GM21515 (cell line): Measurements from ENCODE around the gene WSB1.
"Not testable (repeated sequence)": the region's sequence is repeated elsewhere in the genome, so short reads cannot be mapped to it uniquely, and the experiment has no call there.

Source experiments
- ATAC-seq: cut with Tn5 transposase; IDR thresholded peaks from one replicate; pipeline ENCODE4 v1.9.1; 2021; ENCODE audit not compliant: unreplicated experiment

The WSB1 gene, protein sequence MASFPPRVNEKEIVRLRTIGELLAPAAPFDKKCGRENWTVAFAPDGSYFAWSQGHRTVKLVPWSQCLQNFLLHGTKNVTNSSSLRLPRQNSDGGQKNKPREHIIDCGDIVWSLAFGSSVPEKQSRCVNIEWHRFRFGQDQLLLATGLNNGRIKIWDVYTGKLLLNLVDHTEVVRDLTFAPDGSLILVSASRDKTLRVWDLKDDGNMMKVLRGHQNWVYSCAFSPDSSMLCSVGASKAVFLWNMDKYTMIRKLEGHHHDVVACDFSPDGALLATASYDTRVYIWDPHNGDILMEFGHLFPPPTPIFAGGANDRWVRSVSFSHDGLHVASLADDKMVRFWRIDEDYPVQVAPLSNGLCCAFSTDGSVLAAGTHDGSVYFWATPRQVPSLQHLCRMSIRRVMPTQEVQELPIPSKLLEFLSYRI

DNA sequence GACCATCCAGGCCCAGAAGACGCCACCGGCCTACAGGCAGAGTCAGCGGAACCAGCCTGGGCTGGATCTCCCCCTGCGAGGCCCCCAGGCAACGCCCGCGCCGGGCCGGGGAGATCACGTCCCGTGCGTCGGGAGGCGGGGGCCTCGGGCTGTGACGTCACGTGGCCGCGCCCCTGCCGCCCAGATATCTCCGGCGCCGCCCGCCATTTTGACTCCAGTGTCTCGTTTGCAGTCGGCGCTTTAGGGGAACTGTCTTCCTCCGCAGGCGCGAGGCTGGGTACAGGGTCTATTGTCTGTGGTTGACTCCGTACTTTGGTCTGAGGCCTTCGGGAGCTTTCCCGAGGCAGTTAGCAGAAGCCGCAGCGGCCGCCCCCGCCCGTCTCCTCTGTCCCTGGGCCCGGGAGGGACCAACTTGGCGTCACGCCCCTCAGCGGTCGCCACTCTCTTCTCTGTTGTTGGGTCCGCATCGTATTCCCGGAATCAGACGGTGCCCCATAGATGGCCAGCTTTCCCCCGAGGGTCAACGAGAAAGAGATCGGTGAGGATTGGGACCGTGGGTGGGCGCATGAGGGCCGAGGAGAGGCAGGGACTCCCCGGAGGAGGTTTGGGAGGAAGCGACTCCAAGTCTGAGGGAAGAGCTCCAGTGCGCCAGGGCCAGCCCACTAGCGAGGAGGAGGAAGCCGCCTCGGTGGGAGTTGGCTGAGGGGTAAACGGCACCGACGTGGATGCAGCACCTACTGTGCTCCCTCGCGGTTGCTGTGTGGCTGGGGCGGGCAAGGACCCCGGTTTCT lies at the start of gene WSB1:
WSB1 (plus strand) TSS at position 217 of the 791 bp plus-strand sequence; CDS start at position 499, 282 bp downstream.
- ATAC-seq, result peak; percentile 79

DNA sequence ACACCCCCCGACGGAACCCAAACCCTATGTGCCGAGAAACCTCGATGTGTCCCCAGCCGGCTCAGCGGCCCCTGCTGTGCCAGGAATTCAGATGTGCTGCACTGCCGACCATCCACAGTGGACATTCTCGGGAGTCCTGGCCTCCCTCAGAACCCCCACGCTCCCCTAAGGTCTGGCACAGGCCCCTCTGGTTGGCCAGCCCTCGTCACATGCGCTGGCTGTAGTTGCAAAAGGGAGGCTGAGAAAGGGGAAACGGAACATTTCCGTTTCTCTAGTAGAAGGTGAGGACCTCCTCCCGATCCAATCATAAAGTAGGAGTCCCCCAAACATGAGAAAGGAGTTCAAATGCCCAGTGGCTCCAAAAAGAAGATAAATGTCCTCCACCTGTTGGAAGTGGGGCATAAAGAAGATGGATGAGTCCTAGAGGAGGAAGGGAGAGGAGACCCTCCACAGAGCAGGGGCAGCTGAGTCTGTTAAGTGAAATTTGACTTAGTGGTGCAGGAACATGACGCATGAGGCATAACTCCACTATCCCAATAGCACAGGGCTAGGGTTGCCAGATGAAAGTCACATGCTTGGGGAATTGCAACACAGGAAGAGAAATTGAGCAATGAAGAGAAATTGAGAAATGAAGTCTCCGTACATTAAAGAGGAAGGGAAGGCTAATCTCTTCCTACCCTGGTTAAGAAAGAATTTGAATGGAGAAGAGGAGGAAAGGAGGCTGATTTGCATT lies 49.3 kb upstream of the WSB1 start:
- ATAC-seq, result no peak

DNA sequence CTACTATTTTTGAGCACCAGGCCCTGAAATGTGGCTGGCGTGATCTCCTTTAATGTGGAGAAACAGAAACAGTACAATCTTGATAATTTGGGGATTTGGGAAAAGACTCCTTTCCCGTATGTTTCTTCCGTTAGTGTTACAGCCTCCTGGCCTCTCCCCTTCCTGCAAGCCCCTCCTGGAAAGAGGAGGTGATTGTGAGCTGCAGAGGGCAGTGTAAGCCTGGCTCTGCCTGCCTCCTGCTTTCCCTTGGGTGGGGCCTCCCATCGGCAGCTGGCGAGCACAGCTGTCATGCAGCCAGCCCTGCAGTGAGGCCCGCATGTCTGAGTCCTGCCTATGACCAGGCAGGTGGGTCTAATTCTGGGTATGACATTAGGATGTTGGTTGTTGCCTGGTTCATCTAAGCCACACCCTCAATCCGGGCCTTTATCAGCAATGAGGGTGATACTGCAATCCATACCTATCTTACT lies 48.7 kb upstream of the WSB1 start:
- ATAC-seq, result peak; percentile 82

DNA sequence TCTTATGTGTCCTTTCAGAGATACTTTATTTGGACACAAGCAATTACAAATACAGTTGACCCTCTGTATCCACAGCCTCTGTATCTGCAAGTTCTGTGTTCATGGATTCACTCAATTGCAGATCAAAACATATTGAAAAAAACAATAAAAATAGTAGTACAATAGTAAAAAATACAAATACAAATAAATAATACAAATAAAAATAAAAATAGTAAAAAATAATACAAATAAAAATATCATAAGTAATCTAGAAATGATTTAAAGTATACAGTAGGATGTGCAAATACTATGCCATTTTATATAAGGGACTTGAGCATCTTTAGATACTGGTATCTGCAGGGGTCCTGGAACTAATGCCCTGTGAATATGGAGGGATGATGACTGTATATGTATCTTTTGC lies 47.4 kb upstream of the WSB1 start:
- ATAC-seq, result no peak

DNA sequence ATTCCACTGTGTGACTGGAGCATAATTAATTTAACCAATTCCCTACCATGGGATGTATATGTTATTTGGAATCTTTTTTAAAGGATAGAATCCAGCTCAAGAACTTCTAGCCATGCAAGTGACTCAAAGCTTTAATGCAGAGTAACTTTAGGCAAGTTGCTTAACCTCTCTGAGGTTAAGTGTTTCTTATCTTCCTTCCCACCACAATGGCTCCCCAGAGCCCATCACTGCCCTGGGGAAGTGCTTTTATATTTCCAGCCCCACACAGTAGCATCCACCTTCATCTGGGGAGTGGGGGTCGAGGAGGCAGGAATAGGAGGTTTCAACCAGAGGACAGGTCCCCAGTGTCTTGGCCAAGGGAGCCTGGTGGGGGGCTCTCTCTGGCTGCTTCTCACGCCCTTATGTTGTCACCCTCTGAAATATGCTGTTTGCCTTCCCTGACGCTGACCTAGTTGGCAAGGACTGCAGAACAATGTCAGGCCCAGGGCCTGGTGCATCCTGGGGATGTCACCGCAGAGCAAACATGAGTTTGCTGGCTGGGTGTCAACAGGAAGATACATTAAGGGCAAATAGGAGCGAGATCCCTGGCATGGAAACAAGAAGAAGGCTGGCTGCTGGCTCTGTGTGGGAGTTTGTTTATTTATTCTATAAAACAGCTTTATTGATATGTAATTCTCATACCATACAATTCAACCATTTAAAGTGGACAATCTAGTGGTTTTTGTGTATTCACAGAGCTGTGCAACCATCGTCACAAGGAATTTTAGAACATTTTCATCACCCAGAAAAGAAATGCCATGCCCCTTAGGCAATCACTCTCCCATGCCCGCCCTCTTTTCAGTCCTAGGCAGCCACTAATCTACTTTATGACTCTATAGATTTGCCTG lies 46.6 kb upstream of the WSB1 start:
- ATAC-seq, result no peak

DNA sequence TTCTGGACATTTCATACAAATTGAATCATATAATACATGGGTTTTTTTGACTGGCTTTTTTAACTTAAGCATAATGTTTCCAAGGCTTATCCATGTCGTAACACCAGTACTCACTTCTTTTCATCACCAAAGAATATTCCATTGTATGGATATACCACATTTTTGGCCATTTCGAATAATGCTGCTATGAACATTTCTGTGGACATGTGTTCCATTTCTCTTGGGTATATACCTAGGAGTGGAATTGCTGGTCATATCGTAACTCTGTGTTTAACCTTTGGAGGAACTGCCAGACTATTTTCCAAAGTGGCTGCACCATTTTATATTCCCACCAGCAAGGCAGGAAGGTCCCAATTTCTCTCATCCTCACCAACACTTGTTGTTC lies 46.0 kb upstream of the WSB1 start:
- ATAC-seq, result no peak

DNA sequence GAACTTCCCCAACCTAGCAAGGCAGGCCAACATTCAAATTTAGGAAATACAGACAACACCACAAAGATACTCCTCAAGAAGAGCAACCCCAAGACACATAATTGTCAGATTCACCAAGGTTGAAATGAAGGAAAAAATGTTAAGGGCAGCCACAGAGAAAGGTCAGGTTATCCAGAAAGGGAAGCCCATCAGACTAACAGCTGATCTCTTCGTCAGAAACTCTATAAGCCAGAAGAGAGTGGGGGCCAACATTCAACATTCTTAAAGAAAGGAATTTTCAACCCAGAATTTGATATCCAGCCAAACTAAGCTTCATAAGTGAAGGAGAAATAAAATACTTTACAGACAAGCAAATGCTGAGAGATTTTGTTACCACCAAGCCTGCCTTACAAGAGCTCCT lies 43.1 kb upstream of the WSB1 start:
- ATAC-seq, result not testable (repeated sequence)

DNA sequence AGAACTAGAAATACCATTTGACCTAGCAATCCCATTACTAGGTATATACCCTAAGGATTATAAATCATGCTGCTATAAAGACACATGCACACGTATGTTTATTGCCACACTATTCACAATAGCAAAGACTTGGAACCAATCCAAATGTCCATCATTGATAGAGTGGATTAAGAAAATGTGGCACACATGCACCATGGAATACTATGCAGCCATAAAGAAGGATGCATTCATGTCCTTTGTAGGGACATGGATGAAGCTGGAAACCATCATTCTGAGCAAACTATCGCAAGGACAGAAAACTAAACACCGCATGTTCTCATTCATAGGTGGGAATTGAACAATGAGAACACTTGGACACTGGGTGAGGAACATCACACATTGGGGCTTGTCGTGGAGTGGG lies 39.1 kb upstream of the WSB1 start:
- not testable (repeated sequence) for ATAC-seq

DNA sequence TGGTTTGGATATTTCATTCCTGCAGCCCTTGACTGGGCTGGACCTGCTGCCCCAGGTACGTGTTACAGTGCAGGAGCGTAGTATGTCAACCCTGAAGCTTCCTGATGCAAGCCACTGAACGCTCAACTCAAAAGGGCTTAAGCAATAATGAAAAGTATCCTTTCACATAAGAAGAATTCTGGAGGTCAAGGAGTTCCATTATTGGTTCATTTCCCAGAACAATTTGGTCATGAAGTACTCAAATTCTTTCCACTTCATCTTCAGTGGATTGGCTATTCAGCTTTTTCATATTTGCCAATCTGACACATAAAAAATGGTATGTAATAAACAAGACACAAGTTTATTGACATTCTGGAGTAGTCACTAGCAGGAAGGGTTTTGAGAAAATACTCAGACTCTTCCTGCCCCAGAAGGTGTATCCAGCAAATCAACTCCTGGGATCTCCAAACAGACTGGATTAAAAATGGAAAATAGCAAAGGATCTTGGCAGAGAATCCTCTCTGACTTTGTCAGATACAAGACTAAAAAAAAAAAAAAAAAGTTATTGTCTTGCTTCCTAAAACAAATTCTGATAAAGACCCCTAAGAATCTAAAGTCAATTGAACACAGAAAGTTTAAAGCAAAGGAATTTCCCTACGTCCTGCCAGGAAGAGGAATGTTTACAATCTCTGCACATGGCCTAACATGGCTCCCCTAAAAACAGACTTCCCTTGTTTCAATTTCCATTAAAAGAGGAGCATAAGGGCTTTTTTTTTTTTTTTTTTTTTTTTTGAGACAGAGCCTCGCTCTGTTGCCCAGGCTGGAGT lies 37.5 kb upstream of the WSB1 start:
- ATAC-seq, result no peak

DNA sequence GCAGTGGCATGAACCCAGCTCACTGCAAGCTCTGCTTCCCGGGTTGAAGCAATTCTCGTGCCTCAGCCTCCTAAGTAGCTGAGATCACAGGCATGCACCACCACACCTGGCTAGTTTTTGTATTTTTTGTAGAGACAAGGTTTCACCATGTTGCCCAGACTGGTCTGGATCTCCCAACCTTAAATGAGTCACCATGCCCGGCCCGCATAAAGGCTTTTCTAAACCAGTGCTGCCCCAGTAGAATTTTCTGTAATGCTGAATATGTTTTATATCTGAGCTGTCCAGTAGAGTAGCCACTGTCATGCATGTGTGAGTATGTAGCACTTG lies 36.9 kb upstream of the WSB1 start:
- no peak for ATAC-seq

DNA sequence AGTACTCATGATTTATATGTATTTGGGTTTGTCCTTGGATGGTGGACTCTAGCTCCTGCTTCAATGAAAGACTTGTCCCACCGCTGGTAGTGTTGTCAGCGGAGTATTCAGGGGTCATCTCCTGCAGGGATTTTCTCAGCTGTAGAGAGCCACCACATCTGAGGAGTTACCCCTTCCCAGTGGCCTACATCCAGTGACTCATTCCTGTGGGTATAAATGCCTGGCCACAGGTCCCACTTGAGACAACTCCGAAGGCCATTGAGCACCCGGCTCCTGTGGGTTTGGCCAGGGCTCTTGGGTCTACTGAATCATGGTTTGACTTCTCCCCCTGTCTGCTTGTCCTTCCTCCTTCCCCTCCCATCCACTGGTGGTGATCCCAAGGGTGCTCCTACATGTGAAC lies 34.6 kb upstream of the WSB1 start:
- no peak for ATAC-seq

DNA sequence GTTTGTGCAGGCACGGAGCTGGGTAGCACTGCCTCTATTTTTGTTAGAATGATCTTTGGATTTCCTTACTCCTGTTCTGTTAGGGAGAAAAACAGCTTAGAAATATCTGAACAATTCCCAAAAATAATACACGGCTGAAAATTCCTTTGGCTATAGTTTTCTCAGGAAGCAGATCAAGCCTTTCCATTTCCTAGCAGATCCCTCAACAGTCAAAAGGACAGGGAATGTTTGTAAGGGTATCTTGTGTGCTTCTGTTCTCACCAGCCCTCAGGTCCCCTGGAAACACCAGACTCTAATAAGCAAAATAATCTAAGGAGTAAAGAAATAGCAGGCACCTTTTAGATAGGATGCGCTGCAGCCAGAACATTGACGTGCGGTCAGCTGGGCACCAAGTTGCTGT lies 30.5 kb upstream of the WSB1 start:
- ATAC-seq, result no peak

DNA sequence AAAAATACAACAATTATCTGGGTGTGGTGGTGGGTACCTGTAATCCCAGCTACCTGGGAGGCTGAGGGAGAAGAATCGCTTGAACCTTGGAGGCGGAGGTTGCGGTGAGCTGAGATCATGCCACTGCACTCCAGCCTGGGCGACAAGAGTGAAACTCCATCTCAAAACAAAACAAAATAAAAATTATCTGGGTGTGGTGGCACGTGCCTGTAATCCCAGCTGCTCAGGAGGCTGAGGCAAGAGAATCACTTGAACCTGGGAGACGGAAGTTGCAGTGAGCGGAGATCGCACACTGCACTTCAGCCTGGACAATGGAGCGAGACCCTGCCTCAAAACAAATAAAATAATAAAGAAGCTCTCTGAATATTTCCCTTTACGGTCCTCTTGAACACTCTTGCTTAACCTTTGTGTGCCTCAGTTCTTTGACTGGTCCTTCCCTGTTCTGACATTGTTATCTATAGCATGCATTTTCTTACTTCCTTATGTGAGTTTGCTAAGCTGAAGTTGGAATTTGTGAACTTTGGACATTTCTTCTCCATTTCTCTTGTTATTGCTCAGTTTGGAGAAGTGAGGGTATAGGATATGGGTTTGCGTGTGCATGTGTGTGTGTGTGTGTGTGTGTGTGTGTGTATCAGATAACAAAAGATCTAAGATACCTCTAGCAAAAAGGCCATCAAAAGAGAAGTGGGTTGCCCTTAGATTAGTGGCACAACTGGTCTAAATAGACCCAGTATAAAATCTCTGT lies 29.7 kb upstream of the WSB1 start:
- no peak for ATAC-seq

DNA sequence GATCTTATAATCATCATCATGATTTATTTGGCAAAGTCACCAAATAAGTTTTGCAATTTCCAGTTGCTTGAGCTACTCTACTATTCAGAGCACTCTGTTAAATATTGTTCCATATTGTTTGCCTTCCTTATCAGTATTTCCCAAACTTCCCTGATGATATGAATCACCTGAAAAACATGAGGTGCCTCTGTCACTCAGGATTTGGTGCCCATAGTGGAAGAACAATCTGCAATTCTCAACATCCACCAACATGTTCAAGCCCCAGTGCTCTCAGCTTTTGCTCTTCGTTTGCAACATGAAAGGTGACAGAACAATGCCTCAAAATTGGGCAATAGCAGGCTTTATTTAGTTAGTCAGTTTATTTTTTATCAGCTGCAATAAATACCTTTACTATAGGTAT lies 28.6 kb upstream of the WSB1 start:
- no peak for ATAC-seq

DNA sequence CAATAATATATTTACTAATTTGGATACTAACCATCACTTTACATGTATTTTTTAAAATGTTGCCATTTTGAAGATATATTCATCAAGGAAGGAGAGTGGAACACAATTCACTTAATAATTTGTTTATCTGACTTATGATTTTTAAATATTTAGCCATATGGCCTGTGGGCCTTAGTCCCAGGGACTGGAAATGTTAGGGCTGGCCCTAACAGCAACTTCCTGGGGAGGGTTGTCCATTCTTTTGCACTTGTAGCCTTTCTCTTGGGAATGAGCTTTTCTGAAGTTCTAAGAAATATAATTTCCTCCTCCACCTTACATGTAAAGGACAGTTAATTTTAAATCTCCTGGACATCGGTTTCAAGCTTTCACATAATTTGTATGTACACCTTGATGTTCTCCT lies 27.7 kb upstream of the WSB1 start:
- ATAC-seq, result no peak

DNA sequence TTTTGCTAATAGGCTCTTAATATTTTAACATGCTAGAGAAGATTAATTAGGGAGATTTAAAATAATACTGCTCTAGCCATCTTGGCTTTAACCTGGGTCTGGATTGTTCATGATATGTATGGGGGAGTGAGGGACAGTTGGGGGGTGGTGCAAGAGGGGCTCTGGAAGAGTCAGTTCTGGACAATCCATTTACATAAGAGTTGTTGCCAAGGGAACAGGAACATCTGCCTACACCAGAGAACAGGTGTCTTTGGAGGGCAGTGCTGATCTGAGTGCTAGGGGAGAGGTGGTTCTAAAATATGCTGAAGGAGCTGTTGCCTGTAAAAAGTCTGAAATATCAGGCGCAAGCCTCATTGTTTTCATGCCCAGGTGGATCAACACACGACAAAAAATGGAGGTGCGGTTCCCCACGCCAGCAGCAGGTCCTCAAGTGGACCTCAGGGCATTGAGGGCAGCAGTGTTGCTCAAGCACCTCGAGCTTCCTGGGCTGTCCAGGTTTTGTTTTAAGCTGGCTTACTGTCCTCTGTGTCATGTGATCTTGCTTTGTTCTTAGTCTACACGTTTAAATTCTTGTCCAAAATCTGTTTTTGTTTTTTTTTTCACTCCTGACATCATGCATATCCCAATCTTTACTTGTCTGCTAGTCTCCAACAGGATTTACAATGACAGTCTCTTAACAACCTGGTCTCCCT lies 25.4 kb upstream of the WSB1 start:
- ATAC-seq, result no peak

DNA sequence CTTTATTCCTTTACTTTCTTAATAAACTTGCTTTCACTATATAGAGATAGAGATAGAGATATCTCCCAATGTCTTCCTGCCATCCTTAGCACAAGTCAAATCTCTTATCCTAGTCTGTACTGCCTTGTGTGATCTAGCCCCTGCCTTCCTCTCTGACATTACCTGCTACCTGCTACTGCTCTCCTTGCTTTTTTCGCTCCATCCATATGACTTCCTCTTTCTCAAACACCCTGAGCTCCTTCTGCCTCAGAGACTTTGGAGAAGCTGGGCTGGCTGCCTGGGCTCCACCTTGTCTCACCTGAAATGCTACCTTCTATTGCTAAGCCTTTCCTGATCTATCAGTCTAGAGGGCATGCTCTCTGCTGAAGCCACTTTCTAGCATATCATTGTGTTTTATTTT lies 24.7 kb upstream of the WSB1 start:
- no peak for ATAC-seq

DNA sequence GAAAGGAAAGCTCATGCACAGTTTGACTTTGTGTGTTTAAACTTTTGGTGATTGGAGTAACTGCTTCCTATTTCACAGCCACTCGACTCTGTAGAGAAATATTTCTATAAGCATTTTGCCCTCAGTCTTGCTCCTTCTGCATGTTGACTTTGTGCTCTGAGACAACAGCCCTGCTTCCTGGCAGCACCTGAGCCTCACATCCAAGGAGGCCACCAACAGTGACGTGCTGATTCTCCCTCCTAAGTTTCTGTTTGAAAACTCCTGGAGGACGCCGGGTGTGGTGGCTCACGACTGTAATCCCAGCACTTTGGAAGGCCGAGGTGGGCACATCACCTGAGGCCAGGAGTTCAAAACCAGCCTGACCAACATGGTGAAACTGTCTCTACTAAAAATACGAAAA lies 23.9 kb upstream of the WSB1 start:
- no peak for ATAC-seq
